ENCODE results near the gene EVX1. TPM values are rescaled to one million over a fixed set of nuclear protein-coding genes. Genes with fewer than 3 reads are reported as not detected.

EVX1 gene
- total and polyA plus RNA-seq, 2 of the 13 experiments (the other 11 are each of a cell fraction or from before 2014, with no cell fraction given): not detected

- intact Hi-C loops (cut with micrococcal nuclease; ENCODE audit: unreplicated experiment) (no loop called here), in situ Hi-C loops (cut with HindIII; ENCODE audit: extremely low pct_ligation_motif_present, low pct_unique_long_range_greater_than_20kb) (no loop called here)
- POLR2A ChIA-PET: no interaction called here
- Histone ChIP-seq H3K27me3 (ENCODE audit: control insufficient read depth in 1 of 2, insufficient read depth in 2 of 2, low read length in 2 of 2) (peaks cover 5 to 30% of the 10 kb centered on the region in 2 experiments; a peak in 4 of 5 replicates), H3K79me2 (ENCODE audit: insufficient read depth, low read length) (no peaks in the 10 kb centered on the region), H4K20me1 (ENCODE audit: insufficient read depth, low read length) (no peaks in the 10 kb centered on the region), H2AFZ (ENCODE audit: low read length) (no peak overlapping the region), H3K9ac (ENCODE audit: insufficient read depth, low read depth, low read length) (no peak overlapping the region), H3K9me3 (ENCODE audit: low read length) (no peaks in the 10 kb centered on the region), H3K4me3 (replicated peaks in 1 of 3; ENCODE audit: insufficient read depth in 1 of 3, low read depth in 2 of 3, low read length in 3 of 3) (no peak overlapping the region), H3K36me3 (replicated peaks in 1 of 2; ENCODE audit: control insufficient read depth in 1 of 2, insufficient read depth in 2 of 2, low read length in 2 of 2) (no peaks in the 10 kb centered on the region), H3K4me2 (ENCODE audit: low read depth, low read length) (no peak overlapping the region), H3K4me1 (ENCODE audit: insufficient read depth, low read length) (no peaks in the 10 kb centered on the region), H3K27ac (ENCODE audit: extremely low read length, insufficient read depth, low read length) (no peak overlapping the region)
- CTCF ChIA-PET (ENCODE audit: low intra/inter-chr PET ratio, low total read pairs): no interaction called here
- DNase-seq (ENCODE audit: low spot score) (no peak), ATAC-seq (no peak), FAIRE-seq (no peak)
- no CpG with 5 or more reads among the region's 1 CpG for WGBS (ENCODE audit: low lambda C conversion rate)
- BruUV-seq (replicated peaks): no TSS peak
- TF ChIP-seq CREB1 (IDR thresholded peaks at IDR 0.05): no peak
- TF ChIP-seq CREB1 (CRISPR knock-in tag; IDR thresholded peaks at IDR 0.05): no peak
- no peak for TF ChIP-seq HNF1A (IDR thresholded peaks at IDR 0.05; ENCODE audit: low read depth)
- no peak for TF ChIP-seq HNF1A (CRISPR knock-in tag; IDR thresholded peaks at IDR 0.05; ENCODE audit: borderline replicate concordance)
- TF ChIP-seq PLRG1 (conservative IDR thresholded peaks at IDR 0.05): no peak
- no peak for TF ChIP-seq ZNF619 (CRISPR knock-in tag; IDR thresholded peaks at IDR 0.05)
- no peak for TF ChIP-seq ZNF234 (CRISPR knock-in tag; conservative IDR thresholded peaks at IDR 0.05)
- no peak for TF ChIP-seq ZMAT3 (CRISPR knock-in tag; conservative IDR thresholded peaks at IDR 0.05)
- TF ChIP-seq SMC3 (IDR thresholded peaks at IDR 0.05; ENCODE audit: low read length): no peak
- no peak for TF ChIP-seq ZBTB46 (CRISPR knock-in tag; IDR thresholded peaks at IDR 0.05; ENCODE audit: borderline replicate concordance)
- TF ChIP-seq MZF1 (CRISPR knock-in tag; IDR thresholded peaks at IDR 0.05; ENCODE audit: borderline replicate concordance): no peak
- TF ChIP-seq CENPX (CRISPR knock-in tag; IDR thresholded peaks at IDR 0.05): no peak
- TF ChIP-seq ZNF841 (CRISPR knock-in tag; IDR thresholded peaks at IDR 0.05; ENCODE audit: borderline replicate concordance): no peak
- no peak for TF ChIP-seq ZNF770 (CRISPR knock-in tag; IDR thresholded peaks at IDR 0.05)
These were observed 12.0 kb downstream of the EVX1 start for GRCh38 chr7:27254625-27255024.
